ENCODE measurements around the gene FNIP1.
A peak's percentile ranks its signal among the peaks of the same experiment; 100 is the strongest.

The FNIP1 gene

GRCh38 chr5:131644370-131644769 is 152.4 kb downstream of the FNIP1 start:
- in situ Hi-C loops (cut with MboI; ENCODE audit: low pct_unique_long_range_greater_than_20kb, low sequenced_read_pairs, unreplicated experiment), result no loop called here

DNA sequence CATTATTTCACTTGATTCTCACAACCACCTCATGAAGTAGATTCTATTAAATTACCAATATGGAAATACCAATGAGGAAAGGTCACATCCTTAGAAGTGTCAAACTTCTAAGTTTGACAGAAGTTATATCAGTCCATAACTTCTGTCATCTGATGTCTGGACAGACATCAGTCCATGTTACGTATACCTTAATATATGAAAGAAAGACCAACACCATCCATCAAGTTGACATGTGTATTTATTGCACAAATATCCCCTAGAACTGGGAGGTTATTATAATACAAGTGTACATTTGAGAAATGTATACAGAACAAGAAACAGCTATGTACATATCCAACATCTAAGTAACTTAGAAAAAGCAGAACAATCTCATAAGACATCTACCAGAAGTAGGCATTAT is 155.3 kb downstream of the FNIP1 start:
- TF ChIP-seq, protein P1, sequence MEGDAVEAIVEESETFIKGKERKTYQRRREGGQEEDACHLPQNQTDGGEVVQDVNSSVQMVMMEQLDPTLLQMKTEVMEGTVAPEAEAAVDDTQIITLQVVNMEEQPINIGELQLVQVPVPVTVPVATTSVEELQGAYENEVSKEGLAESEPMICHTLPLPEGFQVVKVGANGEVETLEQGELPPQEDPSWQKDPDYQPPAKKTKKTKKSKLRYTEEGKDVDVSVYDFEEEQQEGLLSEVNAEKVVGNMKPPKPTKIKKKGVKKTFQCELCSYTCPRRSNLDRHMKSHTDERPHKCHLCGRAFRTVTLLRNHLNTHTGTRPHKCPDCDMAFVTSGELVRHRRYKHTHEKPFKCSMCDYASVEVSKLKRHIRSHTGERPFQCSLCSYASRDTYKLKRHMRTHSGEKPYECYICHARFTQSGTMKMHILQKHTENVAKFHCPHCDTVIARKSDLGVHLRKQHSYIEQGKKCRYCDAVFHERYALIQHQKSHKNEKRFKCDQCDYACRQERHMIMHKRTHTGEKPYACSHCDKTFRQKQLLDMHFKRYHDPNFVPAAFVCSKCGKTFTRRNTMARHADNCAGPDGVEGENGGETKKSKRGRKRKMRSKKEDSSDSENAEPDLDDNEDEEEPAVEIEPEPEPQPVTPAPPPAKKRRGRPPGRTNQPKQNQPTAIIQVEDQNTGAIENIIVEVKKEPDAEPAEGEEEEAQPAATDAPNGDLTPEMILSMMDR (IDR thresholded peaks at IDR 0.05; ENCODE audit: extremely low read depth, insufficient read depth, missing control alignments), result no peak
- in situ Hi-C loops (cut with MboI; ENCODE audit: low pct_unique_long_range_greater_than_20kb, low sequenced_read_pairs, unreplicated experiment), result no loop called here
- no peak for DNase-seq (ENCODE audit: low spot score)

More at GRCh38 chr5:131644370-131644769, 152.4 kb downstream of the FNIP1 start:
- TF ChIP-seq, protein P1 (IDR thresholded peaks at IDR 0.05; ENCODE audit: extremely low read depth, insufficient read depth, missing control alignments), result no peak
- no peak for DNase-seq (ENCODE audit: low spot score)

DNA sequence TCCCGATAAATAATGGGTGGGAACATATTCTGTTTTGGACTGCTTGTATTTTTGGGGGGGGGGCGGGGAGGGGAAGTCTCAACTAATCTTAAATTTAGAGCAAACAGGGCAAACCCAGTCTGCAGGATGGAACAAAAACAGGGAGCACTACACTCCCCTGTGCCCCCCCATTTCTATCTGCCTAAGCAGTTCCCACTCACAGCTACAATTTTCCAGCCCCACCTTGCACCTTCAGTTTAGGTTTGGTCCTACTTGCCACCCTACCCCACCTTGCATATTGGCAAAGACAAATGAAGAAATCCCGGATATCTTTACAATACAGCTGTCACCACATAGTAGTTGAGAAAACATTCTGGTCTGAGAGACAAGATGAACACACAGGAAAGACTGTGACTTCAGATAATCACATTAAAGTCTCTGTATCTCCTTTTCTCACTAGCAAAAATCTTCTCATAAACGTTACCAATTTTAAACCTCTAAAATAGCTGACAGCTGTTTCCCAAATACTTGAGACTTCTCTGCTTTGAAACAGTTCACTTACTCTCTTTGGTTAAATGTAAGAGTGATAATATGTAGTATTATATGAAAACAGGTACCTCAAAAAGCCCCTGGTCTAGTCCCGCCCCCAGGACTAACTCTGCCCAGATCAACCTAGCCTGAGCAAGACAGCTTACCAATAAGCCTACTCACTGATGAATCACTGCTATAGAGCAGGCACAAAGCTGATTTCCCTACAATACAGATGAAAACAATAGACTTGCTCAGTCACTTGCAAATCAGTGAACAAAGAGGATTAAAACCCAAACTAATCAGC is 156.6 kb downstream of the FNIP1 start:
- in situ Hi-C loops (cut with MboI; ENCODE audit: low pct_unique_long_range_greater_than_20kb, low sequenced_read_pairs, unreplicated experiment), result no loop called here
- TF ChIP-seq, protein P1 (IDR thresholded peaks at IDR 0.05; ENCODE audit: extremely low read depth, insufficient read depth, missing control alignments), result no peak
- DNase-seq (ENCODE audit: low spot score), result peak; percentile 22

GRCh38 chr5:131639148-131639547 is 157.7 kb downstream of the FNIP1 start:
- no peak for DNase-seq (ENCODE audit: low spot score)
- in situ Hi-C loops (cut with MboI; ENCODE audit: low pct_unique_long_range_greater_than_20kb, low sequenced_read_pairs, unreplicated experiment), result no loop called here
- TF ChIP-seq, protein P1 (IDR thresholded peaks at IDR 0.05; ENCODE audit: extremely low read depth, insufficient read depth, missing control alignments), result no peak

DNA sequence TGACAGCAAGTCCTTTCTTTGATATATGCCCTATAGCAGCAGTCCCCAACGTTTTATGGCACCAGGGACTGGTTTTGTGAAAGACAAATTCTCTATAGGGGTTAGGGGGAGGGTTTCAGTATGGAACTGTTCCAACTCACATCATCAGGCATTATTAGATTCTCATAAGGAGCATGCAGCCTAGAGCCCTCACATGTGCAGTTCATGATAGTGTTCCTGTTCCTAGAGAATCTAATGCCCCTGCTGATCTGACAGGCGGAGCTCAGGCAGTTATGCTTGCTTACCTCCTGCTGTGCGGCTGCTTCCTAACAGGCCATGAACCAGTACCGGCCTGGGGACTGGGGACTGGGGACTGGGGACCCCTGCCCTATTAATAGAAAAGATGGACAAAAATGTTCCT is 159.1 kb downstream of the FNIP1 start:
- in situ Hi-C loops (cut with MboI; ENCODE audit: low pct_unique_long_range_greater_than_20kb, low sequenced_read_pairs, unreplicated experiment), result no loop called here
- TF ChIP-seq, protein P1 (IDR thresholded peaks at IDR 0.05; ENCODE audit: extremely low read depth, insufficient read depth, missing control alignments), result no peak
- no peak for DNase-seq (ENCODE audit: low spot score)

DNA sequence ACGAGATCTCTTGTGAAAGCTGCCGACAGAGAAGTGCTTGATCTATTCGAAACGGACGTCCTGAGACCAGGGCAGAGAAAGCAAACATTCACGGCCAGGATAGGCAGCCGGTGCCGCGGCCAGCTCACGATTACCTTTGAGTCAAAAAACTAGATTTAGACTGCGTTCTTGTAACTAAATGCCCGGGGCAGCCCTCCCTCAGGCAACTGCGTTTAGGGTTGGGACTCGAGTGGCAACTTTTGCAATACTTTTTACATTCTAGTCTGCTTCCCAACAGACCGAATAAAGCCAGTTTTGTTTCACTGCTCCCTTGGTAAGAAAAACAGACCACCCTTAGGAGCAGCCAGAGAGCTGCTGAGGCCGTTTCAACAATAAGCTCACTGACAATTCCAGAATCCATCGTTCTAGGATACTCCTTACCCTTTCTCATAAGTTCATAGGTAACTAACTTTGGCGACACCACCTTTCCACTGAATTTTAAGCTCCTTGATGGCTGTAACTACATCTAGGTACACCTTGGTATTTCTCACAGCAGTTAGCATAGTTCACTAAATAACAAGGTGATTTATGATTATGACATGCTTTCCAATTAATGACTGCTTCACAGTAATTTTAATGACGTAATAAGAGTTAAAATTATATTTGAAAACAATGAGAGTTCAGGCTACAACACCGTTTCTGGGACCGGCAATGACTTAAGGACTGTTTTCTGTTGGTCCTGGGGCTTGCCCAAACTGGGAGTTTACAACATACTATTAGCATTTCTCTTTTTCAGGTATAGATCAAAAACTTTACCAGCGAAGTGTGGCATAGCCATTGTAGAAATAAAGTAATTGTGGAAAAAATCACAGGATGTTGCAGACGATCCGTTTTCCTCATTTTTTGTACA is 160.9 kb downstream of the FNIP1 start:
- no peak for DNase-seq (ENCODE audit: low spot score)
- in situ Hi-C loops (cut with MboI; ENCODE audit: low pct_unique_long_range_greater_than_20kb, low sequenced_read_pairs, unreplicated experiment), result no loop called here

More for the DNA sequence above, 160.9 kb downstream of the FNIP1 start:
- TF ChIP-seq, protein P1 (IDR thresholded peaks at IDR 0.05; ENCODE audit: extremely low read depth, insufficient read depth, missing control alignments), result no peak

Measured in GM13977 (cell line).